ENCODE data around the gene TSPAN11.

The TSPAN11 gene

DNA sequence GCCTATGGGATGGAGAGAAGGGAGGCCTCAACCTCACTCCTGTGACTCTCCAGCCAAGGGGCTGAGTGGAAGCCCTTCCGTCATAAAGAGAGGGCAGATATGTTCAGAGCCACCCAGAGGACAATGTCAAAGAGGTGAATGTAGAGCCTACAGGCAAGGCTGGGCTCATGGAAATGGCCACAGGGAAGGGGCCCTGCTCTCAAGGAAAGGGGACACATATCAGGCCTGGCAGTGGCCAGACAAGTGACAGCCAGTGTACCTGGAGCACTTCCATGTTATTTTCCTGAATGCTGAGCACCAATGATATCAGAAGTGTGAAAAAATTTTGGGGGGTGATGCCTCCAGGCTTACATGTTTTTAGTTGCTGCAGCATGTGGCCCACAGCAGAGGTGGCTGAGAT lies 110.5 kb downstream of the TSPAN11 start:
- no peak for TF ChIP-seq CTCF (IDR thresholded peaks at IDR 0.05)

GRCh38 chr12:31037931-31038330 lies 111.4 kb downstream of the TSPAN11 start:
- TF ChIP-seq CTCF (IDR thresholded peaks at IDR 0.05) = no peak

- TF ChIP-seq CTCF (IDR thresholded peaks at IDR 0.05) = no peak
These were observed 114.6 kb downstream of the TSPAN11 start for GRCh38 chr12:31041033-31041564.
